RWPE2 (cell line): ENCODE data around the gene UGT1A4.
"Not testable (repeated sequence)": the region's sequence is repeated elsewhere in the genome, so short reads cannot be mapped to it uniquely, and the experiment has no call there.

Experiments used
- ATAC-seq: fragments of 200-7000 bp; cut with Tn5 transposase; 3 replicates; pipeline ENCODE4 v1.9.1; 2021; ENCODE audit warnings: low read depth
- DNase-seq: peaks from one replicate; pipeline ENCODE4 v3.0.0-alpha.2; 2020; ENCODE audit warnings: low spot score
- H3K27ac ChIP-seq: fragments of 450-650 bp; 2 replicates; pipeline ENCODE4 v1.5.1; 2017; ENCODE audit warnings: mild to moderate bottlenecking; ENCODE audit not compliant: poor library complexity, severe bottlenecking
- H3K27me3 ChIP-seq: fragments of 250-450 bp; sonication (Bioruptor Pico); 2 replicates; pipeline ENCODE4 v1.5.1; 2021; ENCODE audit warnings: mild to moderate bottlenecking, moderate library complexity; ENCODE audit not compliant: insufficient read depth, poor library complexity, severe bottlenecking
- H3K36me3 ChIP-seq: fragments of 250-450 bp; sonication (Bioruptor Pico); 2 replicates; pipeline ENCODE4 v1.5.1; 2020; ENCODE audit warnings: low read depth, mild to moderate bottlenecking, moderate library complexity
- H3K4me1 ChIP-seq: fragments of 250-450 bp; sonication (Bioruptor Pico); 2 replicates; pipeline ENCODE4 v1.5.1; 2021; ENCODE audit warnings: mild to moderate bottlenecking, moderate library complexity; ENCODE audit not compliant: insufficient read depth, poor library complexity, severe bottlenecking
- H3K4me3 ChIP-seq: fragments of 250-450 bp; sonication (Bioruptor Pico); 2 replicates; pipeline ENCODE4 v1.5.1; 2021; ENCODE audit warnings: mild to moderate bottlenecking, moderate library complexity; ENCODE audit not compliant: severe bottlenecking
- H3K9me3 ChIP-seq: fragments of 250-450 bp; sonication (Bioruptor Pico); 2 replicates; pipeline ENCODE4 v1.5.1; 2021; ENCODE audit warnings: mild to moderate bottlenecking, moderate library complexity; ENCODE audit not compliant: severe bottlenecking
- CTCF ChIP-seq: fragments of 450-650 bp; IDR thresholded peaks from one replicate; pipeline ENCODE4 v1.5.1; 2017; ENCODE audit warnings: mild to moderate bottlenecking, moderate library complexity; ENCODE audit not compliant: poor library complexity, severe bottlenecking

UGT1A4 gene

GRCh38 chr2:233693963-233694362 is 24.6 kb upstream of the UGT1A4 start:
- no peaks in the 10 kb centered on the region for H3K27me3 ChIP-seq
- no peak overlapping the region for H3K4me3 ChIP-seq
- DNase-seq (no peak), ATAC-seq (no peak)
- H3K36me3 ChIP-seq = no peaks in the 10 kb centered on the region
- no peaks in the 10 kb centered on the region for H3K9me3 ChIP-seq
- peaks cover 25% of the 10 kb centered on the region for H3K4me1 ChIP-seq
- TF ChIP-seq CTCF = no peak
- H3K27ac ChIP-seq = no peak overlapping the region

- Histone ChIP-seq H3K36me3 (no peaks in the 10 kb centered on the region), H3K27ac (no peak overlapping the region), H3K27me3 (no peaks in the 10 kb centered on the region), H3K4me3 (no peak overlapping the region), H3K9me3 (no peaks in the 10 kb centered on the region), H3K4me1 (peaks cover 8% of the 10 kb centered on the region)
- TF ChIP-seq CTCF = no peak
- ATAC-seq = no peak
- DNase-seq = no peak
These were observed 19.8 kb upstream of the UGT1A4 start for GRCh38 chr2:233698740-233699139.

- H3K27me3 ChIP-seq = no peaks in the 10 kb centered on the region
- H3K9me3 ChIP-seq = no peaks in the 10 kb centered on the region
- peak overlapping the region; percentile 24 for H3K27ac ChIP-seq
- H3K4me1 ChIP-seq = peaks cover 8% of the 10 kb centered on the region
- ATAC-seq = no peak
- no peak overlapping the region for H3K4me3 ChIP-seq
- H3K36me3 ChIP-seq = no peaks in the 10 kb centered on the region
- TF ChIP-seq CTCF = no peak
- no peak for DNase-seq
These were observed 19.0 kb upstream of the UGT1A4 start for GRCh38 chr2:233699424-233700027.

GRCh38 chr2:233700028-233700635 is 18.4 kb upstream of the UGT1A4 start:
- no peak for ATAC-seq
- H3K27ac ChIP-seq = peak overlapping the region; percentile 24

GRCh38 chr2:233700842-233701241 is 17.7 kb upstream of the UGT1A4 start:
- not testable (repeated sequence) for H3K36me3 ChIP-seq, H3K9me3 ChIP-seq, H3K27me3 ChIP-seq, DNase-seq, H3K4me3 ChIP-seq, H3K27ac ChIP-seq, ATAC-seq
- peaks cover 10% of the 10 kb centered on the region for H3K4me1 ChIP-seq

More at GRCh38 chr2:233700028-233700635, 18.4 kb upstream of the UGT1A4 start:
- H3K9me3 ChIP-seq = no peaks in the 10 kb centered on the region
- H3K27me3 ChIP-seq = no peaks in the 10 kb centered on the region
- TF ChIP-seq CTCF = no peak
- no peak for DNase-seq
- H3K4me1 ChIP-seq = peaks cover 8% of the 10 kb centered on the region
- no peak overlapping the region for H3K4me3 ChIP-seq
- no peaks in the 10 kb centered on the region for H3K36me3 ChIP-seq
